GM11168 (cell line): ENCODE measurements around the gene LRRC55.

Experiments
- in situ Hi-C: fragments of 300-500 bp; cut with MboI; formaldehyde crosslinking; loops from one replicate; pipeline ENCODE4 v1.12.0; 2022; ENCODE audit warnings: low sequenced_read_pairs; ENCODE audit not compliant: unreplicated experiment

Gene LRRC55

GRCh38 chr11:57197762-57198161 lies 16.0 kb downstream of the LRRC55 start:
- in situ Hi-C loops, result no loop called here

GRCh38 chr11:57199330-57199729 lies 17.6 kb downstream of the LRRC55 start:
- in situ Hi-C loops, result no loop called here

- in situ Hi-C loops, result no loop called here
These were observed 19.2 kb downstream of the LRRC55 start for GRCh38 chr11:57200917-57201316.

DNA sequence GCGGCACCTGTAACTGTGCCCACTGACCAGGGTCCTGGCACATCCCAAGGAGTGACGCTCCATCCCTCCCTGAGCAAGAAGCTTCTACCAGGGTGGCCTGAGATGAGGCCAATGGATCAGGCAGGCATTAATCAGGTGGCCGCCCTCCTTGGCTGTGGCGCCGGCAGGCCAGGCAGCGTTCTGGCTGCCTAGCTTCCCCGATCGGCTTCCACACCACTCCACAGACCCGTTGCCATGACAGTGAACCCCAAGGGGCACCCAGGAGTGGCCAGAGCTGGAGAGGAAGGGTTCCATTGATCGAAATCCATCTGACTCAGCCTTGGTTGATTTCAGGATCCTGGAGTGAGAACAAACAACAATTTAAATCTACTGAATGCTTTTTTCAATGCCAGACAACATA lies 20.5 kb downstream of the LRRC55 start:
- in situ Hi-C loops, result no loop called here

DNA sequence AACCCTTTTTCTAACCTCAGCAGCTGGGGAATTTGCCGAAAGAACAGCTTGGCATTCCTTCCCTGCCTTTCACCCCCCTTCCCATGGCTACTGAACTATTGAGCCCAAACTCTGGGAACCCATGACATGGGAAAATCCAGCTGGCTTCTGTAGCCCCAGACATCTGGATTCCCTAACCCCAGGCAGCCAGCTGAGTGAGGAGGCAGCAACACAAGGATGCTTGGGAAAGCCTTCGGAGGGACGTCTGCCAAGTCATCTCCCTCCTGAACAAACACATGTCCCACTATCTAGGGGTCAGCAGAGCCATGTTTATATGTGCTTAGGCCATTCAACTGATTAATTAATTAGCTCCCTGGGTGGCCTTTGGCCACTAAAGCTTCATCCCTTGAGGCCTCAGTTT lies 21.6 kb downstream of the LRRC55 start:
- in situ Hi-C loops, result no loop called here

DNA sequence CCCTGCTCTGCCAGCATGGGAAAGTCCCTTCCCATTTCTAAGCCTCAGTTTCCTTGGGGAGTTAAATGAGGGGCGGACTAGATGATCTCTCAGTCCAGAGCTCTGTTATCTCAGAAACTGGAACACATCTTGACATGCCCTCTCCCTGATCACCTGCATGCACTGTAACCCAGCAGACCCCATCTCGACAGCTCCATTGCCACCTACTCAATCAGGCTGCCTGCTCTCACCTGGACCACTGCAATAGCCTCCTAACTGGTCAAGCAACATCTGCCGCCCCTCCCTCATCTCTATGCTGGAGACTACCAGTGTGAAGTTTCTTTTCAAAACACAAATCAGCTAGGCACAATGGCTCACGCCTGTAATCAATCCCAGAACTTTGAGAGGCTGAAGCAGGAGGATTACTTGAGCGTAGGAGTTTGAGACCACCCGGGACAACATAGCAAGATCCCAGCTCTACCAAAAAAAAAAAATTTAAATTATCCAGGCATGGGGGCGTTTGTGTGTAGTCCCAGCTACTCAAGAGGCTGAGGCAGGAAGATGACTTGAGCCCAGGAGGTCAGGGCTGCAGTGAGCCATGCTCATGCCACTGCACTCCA lies 22.2 kb downstream of the LRRC55 start:
- in situ Hi-C loops, result no loop called here

- in situ Hi-C loops, result no loop called here
These were observed 23.4 kb downstream of the LRRC55 start for GRCh38 chr11:57205041-57205641.

DNA sequence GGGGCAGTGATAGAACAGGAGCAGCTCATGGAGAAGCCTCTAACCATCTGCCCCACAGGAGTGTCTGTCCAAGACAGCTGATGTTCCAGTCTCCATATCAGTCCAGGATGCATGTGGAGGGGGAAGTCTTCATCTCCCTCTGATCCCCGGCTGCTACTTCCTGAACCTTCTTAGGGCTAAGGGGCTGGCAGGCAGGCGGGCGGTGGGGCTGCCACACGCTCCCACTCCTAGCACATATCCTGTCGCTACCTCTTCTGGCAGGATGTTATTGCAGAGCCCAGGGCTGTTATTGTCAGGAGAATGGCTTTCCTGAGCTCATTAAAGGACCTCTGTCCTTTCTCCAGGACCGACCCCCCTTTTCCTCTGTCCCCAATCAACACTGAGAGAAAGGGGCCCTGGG lies 25.4 kb downstream of the LRRC55 start:
- in situ Hi-C loops, result no loop called here

GRCh38 chr11:57210781-57211180 lies 29.0 kb downstream of the LRRC55 start:
- in situ Hi-C loops, result no loop called here

DNA sequence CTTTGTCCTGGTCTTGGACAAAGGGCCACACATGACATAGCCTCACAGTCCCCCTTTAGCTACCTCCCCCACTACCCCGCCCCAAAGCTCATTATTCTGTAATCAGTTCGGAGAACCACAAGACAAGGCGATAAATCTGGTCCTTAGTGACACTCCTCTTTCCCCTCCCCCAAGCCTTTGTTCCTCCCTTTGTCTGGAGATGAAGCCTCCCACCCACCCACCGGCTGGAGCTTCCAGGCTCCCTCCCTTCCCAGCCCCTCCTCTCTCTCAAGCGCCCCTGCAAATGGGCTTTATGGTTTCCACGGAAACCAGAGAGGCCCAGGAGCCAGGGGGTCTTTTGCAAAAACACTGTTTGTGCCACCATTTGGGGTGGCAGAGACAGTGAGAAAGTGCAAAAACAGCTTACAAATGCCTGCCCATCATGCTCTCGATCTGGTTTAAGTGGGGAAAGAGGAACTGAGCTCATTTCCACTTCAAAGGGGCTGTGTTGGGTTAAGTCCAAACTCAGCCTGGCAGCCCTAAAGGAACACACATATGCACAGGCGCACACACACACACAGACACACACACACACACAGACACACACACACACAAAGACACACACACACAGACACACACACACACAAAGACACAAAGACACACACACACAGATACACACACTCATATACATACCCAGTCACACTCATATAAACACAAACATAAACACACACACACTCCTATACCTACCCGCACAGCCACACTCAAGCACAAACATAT lies 31.8 kb downstream of the LRRC55 start:
- in situ Hi-C loops, result no loop called here

DNA sequence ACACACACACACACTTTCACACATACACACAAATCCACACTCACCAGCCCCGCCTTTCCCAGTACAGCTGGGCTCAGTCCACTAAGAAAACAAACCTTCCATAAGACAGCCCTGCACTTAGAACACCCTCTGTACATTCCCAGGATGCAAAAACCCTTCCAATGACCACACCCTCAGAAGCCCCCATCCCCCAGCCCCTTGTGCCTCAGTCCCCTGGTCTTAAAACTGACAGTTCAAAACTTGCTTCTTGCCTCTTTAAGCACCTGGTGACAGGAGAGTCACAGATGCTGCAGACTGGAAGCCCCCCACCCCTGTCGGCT lies 32.3 kb downstream of the LRRC55 start:
- in situ Hi-C loops, result no loop called here

DNA sequence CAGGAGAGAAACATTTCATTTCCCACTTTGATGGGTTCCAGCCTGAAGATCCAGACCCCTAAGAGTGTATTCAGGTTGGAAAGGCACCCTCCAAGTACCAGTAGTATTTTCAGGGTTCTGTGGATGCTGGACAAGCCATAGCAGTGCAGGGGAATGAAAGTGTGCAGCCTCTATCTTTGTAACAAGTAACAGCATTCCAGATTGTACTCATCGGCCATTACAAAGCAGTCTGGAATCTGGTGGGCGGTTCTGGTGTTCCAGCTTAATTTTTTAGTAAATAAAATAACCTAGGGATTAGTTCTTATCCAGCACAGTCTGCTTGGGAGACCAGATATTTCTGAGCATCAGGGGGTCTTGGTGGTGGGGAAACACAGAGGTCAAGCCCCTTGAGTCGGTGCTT lies 32.7 kb downstream of the LRRC55 start:
- in situ Hi-C loops, result no loop called here

DNA sequence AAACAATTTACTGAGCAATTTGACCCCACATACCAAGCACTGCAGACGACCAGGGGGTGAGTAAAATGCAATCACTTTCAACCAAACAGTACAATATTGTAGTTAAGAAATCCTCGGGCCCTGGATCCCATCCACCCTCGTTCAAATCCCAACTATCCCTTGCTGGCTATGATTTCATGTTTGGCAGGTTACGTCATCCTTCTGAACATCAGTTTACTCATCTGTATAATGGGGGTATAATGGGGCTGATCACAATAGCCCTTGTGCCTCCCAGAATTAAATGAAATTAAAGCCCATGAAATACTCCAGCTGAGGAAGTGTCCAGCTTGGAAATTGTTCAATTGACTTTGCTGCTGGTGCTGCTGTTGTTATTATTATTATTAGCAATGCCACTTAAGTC lies 34.7 kb downstream of the LRRC55 start:
- in situ Hi-C loops, result no loop called here

GRCh38 chr11:57217053-57217452 lies 35.3 kb downstream of the LRRC55 start:
- in situ Hi-C loops, result no loop called here

DNA sequence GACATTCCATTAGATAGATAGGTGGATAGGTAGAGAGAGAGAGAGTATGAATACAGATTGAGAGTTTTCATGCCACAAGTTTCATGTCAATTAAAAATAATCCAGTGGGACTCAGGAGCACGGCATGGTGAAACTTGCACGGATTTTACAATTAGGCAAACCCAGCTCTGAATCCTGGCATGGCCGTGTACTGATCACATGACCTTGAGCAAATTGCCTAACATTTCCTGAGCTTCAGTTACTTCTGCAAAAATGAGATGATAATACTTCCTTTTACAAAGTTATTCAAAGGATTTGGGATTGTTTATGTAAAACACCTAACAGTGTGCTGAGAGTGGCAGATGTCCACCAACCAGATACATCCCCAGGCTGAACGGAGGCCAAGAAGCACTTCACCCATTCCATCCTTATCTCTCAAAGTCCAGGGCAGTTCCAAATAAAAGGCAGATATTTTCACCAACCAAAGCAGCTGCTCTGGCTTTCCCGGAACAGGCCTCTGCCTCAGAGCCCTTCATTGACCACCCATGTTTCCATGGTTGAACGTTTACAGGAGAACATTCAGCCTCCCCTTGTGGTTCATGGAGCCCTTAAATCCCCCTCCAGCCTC lies 37.4 kb downstream of the LRRC55 start:
- in situ Hi-C loops, result no loop called here

- in situ Hi-C loops, result no loop called here
These were observed 40.5 kb downstream of the LRRC55 start for GRCh38 chr11:57222239-57222638.

GRCh38 chr11:57223601-57224000 lies 41.8 kb downstream of the LRRC55 start:
- in situ Hi-C loops, result no loop called here

- in situ Hi-C loops, result no loop called here
These were observed 42.4 kb downstream of the LRRC55 start for GRCh38 chr11:57224128-57224527.

DNA sequence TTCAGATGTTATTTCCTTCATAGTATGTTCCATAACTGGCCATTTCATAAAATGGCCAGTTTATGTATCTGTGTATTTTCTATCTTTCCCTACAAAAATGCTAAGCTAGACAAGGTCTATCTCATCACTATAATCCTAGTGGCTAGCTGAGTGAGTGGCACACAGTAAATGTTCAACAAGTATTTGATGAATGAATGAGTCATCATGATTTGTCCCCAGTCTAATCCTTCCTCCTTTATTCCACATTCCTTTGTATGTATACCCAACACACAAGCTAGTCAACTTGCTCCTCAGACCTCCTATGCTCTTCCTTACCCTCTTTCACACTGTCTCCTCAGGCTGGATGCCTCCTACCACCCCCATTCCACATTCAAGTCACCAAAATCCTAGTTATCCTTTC lies 42.8 kb downstream of the LRRC55 start:
- in situ Hi-C loops, result no loop called here

- in situ Hi-C loops, result no loop called here
These were observed 46.8 kb downstream of the LRRC55 start for GRCh38 chr11:57228600-57228999.

GRCh38 chr11:57230316-57230715 lies 48.6 kb downstream of the LRRC55 start:
- in situ Hi-C loops, result no loop called here
